Measurements from ENCODE around the gene CD40.

The CD40 gene

DNA sequence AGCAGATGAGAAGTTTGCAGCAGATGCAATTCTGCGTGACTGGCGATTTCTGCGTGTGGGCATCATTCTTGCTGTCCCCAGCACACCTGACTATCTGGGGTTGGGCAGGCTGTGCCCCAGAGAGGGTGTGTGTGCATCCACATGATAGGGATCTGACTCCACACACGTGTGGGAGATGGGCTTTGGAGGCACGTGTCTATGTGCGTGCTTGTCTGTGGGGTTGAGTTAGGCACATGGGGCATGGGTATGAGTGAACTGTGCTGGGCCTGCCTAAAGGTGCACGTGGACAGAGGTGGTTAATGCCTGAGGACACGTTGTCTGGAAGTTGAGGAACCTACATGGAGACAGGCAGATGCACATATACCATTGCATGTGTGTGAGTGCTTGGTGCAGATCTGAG lies 50.3 kb downstream of the CD40 start:
- TF ChIP-seq, protein P1, sequence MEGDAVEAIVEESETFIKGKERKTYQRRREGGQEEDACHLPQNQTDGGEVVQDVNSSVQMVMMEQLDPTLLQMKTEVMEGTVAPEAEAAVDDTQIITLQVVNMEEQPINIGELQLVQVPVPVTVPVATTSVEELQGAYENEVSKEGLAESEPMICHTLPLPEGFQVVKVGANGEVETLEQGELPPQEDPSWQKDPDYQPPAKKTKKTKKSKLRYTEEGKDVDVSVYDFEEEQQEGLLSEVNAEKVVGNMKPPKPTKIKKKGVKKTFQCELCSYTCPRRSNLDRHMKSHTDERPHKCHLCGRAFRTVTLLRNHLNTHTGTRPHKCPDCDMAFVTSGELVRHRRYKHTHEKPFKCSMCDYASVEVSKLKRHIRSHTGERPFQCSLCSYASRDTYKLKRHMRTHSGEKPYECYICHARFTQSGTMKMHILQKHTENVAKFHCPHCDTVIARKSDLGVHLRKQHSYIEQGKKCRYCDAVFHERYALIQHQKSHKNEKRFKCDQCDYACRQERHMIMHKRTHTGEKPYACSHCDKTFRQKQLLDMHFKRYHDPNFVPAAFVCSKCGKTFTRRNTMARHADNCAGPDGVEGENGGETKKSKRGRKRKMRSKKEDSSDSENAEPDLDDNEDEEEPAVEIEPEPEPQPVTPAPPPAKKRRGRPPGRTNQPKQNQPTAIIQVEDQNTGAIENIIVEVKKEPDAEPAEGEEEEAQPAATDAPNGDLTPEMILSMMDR (IDR thresholded peaks at IDR 0.05; ENCODE audit: extremely low read depth, insufficient read depth, missing control alignments): no peak
- in situ Hi-C loops (cut with MboI; ENCODE audit: low pct_unique_long_range_greater_than_20kb, low sequenced_read_pairs, unreplicated experiment): no loop called here
- DNase-seq (ENCODE audit: low spot score): no peak

DNA sequence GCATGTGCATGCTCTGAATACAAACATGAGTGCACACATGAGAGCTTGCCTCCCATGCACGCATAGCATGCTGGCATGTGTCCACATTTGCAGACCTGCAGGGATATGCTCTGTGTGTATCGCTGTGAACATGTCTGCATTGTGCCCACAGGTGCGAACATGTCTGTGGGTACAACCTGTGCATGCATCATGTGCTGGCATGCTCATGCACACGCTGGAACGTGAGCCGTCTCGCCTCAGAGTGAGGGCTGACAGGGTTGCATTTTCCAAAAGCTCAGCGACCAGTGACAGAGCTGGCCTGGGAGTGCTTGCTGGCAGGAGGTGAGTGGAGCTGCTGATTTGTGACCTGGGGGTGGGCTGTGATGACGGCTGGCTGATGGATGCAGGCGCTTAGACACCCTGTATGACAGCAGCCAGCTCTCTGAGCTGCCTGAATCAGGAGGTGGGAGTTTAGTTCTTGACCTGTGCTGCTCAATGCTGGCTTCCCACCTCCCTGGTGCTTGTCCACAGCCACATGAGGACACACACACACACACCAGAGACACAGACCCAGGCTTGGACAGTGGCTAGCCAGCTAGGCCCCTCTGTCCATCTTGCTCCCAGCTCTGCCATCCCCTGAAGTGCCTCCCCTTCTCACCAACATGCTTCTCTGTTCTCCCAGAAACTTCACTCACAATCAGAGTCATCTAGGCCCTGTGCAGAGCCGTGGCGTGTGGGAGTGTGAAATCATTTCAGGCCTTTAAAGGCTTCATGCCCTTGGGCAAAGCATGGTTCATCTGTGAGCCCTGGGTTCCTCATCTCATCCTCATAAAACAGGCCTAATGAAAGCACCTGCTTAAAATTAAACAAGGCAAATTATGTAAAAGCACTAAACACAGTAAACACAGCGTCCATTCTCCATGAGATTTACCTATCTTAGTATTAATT lies 51.4 kb downstream of the CD40 start:
- TF ChIP-seq, protein P1 (IDR thresholded peaks at IDR 0.05; ENCODE audit: extremely low read depth, insufficient read depth, missing control alignments): no peak
- no peak for DNase-seq (ENCODE audit: low spot score)
- in situ Hi-C loops (cut with MboI; ENCODE audit: low pct_unique_long_range_greater_than_20kb, low sequenced_read_pairs, unreplicated experiment): no loop called here

GRCh38 chr20:46171476-46171875 lies 53.4 kb downstream of the CD40 start:
- in situ Hi-C loops (cut with MboI; ENCODE audit: low pct_unique_long_range_greater_than_20kb, low sequenced_read_pairs, unreplicated experiment): no loop called here
- DNase-seq (ENCODE audit: low spot score): no peak
- TF ChIP-seq, protein P1 (IDR thresholded peaks at IDR 0.05; ENCODE audit: extremely low read depth, insufficient read depth, missing control alignments): no peak

DNA sequence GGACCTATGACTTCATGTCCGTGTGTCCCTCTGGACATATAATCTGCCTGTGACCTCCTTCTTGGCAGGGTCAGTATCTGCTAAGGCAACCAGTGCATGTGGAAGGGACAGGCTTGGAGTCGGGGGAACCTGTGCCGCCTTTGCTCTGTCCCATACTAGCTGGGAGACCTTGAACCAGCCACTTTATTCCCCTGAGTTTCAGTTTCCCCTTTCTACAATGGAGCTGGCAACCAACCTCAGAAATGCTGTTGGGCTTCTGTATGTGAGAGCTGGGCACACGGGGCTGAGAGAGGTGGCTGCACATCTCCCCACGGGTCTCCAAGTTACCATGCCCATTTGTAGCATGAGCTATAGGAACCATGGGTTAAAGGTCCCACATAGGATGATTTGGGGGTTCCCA lies 53.8 kb downstream of the CD40 start:
- TF ChIP-seq, protein P1 (IDR thresholded peaks at IDR 0.05; ENCODE audit: extremely low read depth, insufficient read depth, missing control alignments): no peak
- DNase-seq (ENCODE audit: low spot score): no peak
- in situ Hi-C loops (cut with MboI; ENCODE audit: low pct_unique_long_range_greater_than_20kb, low sequenced_read_pairs, unreplicated experiment): no loop called here

- in situ Hi-C loops (cut with MboI; ENCODE audit: low pct_unique_long_range_greater_than_20kb, low sequenced_read_pairs, unreplicated experiment): no loop called here
These were observed 54.3 kb downstream of the CD40 start for GRCh38 chr20:46172455-46172854.

DNA sequence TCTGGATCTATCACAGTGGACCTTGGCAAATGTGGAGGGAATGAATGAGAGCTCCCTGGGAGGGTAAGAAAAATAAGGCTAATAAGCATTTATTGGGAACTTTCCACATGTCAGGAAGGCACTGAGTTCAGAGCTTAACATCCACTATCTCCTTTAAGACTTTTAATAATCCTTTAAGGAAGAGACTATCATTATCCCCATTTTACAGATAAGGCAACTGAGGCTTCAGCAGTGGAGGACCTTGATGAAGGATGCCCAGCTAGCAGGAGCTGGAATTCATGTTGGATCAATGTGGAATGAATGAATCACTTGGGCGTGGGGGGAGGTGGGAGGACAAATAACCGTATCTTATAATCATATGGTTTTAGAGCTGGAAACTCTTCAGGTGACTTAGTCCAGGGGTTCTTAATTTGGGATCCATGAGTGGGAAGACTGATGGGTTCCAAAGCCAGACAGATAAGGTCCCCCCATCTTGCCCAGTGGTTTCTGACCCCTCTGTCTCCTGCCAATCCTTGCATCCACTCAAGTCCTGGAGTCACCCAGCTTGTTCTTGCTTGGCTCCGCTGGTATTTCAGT lies 54.9 kb downstream of the CD40 start:
- TF ChIP-seq, protein P1 (IDR thresholded peaks at IDR 0.05; ENCODE audit: extremely low read depth, insufficient read depth, missing control alignments): no peak
- DNase-seq (ENCODE audit: low spot score): no peak
- in situ Hi-C loops (cut with MboI; ENCODE audit: low pct_unique_long_range_greater_than_20kb, low sequenced_read_pairs, unreplicated experiment): no loop called here

More at GRCh38 chr20:46172455-46172854, 54.3 kb downstream of the CD40 start:
- no peak for DNase-seq (ENCODE audit: low spot score)
- TF ChIP-seq, protein P1 (IDR thresholded peaks at IDR 0.05; ENCODE audit: extremely low read depth, insufficient read depth, missing control alignments): no peak

Measured in GM13977 (cell line).